Raji (cell line): ENCODE results near the gene AHCYL2.

Experiments used
- POLR2A ChIP-seq: IDR thresholded peaks from 2 replicates; pipeline ENCODE4 v1.6.1; 2011; ENCODE audit warnings: low read depth, low read length, control low read depth; ENCODE audit not compliant: insufficient read depth

The AHCYL2 gene

GRCh38 chr7:129376778-129377700 lies 152.2 kb downstream of the AHCYL2 start:
- TF ChIP-seq POLR2A: no peak

DNA sequence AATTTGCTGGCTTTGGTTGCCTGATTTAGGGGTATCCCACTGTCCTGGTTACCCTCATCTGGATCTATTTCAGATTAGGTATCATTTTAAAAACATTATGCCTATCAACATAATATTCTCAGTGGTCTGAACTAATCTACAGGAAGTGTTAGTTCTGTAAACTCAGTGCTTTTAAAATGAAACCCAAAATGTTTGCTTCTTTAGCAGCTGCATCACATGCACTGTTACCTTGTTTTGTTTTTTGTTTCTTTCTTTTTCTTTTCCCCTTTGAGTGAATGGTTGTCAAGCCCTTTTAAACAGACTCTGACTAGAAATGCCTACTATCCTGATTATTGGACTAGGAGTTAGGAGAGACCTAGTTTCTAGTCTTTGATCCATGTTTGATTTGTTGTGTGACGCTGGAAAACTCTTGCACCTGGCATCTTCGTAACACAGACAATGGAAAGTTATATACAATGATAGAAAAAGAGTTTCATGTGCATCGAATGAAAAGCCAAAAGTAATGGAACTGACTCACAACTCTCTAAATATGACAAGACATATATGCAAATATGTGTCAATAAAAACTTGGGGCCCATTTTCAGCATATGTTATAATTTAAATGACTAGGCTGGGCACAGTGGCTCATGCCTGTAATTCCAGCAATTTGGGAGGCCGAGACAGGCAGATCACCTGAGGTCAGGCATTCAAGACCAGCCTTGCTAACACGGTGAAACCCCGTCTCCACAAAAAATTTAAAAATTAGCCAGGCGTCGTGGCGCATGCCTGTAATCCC lies 157.1 kb downstream of the AHCYL2 start:
- no peak for TF ChIP-seq POLR2A

- no peak for TF ChIP-seq POLR2A
Observed at GRCh38 chr7:129383542-129384132, 158.8 kb downstream of the AHCYL2 start.

DNA sequence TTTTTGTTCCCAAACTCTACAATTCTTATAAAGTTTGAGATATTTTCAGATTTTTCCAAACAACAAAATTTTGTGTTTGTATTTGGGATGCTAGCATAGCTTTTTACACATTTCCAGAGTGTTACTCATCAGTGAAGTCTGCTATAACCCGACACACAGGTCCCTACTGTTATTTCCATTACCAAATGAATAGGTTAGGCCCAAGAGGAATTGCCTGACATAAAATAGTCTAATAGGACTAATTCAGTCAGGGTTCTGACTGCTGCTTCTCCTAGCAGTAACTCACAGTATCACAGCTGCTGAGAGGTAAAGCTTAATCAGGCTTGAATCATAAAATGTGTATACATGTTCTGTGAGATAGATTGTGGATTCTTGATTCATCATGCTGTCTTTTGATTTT lies 160.3 kb downstream of the AHCYL2 start:
- no peak for TF ChIP-seq POLR2A

DNA sequence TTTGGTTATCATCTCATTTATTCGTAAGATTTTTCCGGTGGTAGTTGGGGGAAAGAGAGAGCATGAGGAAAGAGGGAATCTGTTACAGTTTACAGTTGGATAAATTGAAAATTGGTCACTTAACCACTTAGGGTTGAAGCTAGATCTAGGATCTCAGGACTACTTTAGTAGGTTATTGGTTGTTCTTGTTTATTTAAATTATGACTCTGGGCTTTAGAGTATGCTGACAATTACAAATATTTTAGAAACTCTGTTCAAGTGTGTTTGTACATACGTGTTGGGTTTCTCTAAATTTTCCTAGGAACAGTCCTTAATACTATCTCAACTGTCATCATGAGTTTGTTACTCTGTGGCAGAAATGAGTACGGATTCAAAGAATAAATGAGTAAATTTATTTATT lies 160.8 kb downstream of the AHCYL2 start:
- no peak for TF ChIP-seq POLR2A

DNA sequence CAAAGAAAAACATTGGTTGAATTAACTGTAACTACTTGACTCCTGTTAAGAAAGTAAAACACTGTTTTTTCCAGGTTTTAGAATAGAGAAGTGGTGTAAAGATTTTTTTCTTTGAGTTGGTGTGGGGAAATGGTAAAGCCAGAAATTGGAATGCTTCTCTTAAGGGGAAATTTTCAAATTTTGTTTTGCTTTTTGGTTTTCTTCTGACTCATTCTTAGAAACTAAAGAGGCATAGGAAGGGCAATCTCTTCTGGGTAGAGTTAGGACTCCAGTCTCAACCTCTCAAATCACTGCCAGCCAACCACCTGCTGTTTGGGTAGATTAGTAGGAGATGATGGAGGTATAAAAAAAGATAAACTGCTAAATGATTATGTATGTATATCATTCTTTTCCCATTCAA lies 161.7 kb downstream of the AHCYL2 start:
- no peak for TF ChIP-seq POLR2A

- TF ChIP-seq POLR2A: no peak
Observed at GRCh38 chr7:129387537-129387936, 162.7 kb downstream of the AHCYL2 start.

DNA sequence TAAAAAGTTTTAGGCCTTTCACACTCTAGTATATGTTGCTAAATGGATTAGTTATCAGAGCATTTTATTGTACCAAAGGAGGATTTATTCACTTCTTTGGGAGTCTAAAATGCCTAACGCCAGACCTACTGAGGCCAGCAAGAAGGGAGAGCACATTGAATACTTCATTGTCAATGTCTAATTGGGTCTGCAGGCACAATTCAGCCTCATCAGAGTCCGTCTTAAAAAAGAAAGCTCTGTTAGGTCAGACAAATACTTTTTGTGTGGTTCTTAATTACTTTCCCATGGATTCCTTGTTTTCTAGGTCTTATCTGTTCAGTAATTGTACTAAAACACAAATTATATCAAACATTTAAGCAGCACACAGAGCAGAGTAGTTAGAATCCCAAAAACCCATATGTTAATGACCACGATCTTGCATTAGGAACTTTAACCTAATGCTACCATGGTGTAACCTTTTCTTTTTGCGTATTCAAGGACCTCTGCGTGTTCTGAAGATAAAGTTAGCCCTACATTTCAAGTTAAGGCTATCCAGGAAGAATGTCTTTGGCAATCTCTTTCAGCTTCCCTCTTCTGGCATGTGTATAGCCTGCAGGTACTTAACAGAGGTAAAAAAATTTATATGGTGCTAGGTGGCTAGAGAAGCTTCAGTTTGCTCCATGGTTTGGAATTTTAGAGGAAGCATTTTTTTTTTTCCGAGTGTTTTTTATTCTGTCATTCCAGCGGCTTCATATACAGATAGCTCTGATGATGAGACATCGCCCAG lies 163.7 kb downstream of the AHCYL2 start:
- TF ChIP-seq POLR2A: no peak

GRCh38 chr7:129389829-129390228 lies 165.0 kb downstream of the AHCYL2 start:
- no peak for TF ChIP-seq POLR2A

DNA sequence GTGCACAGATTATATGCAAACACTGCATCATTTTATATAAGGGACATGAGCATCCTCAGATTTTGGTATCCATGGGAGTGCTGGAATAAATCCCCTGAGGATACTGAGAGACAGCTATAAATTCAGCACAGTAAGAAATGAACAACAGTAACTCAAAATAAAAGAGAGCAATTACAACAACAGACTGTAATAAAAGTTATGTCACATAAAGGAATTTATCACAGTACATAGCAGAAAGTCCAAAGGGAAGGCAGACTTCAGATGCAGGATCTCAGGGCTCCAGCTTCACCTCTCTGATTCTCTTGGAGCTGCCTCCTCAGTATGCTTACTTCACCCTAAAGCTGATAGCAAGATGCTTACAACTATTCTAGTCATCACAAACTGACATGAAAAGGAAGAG lies 165.5 kb downstream of the AHCYL2 start:
- TF ChIP-seq POLR2A: no peak

DNA sequence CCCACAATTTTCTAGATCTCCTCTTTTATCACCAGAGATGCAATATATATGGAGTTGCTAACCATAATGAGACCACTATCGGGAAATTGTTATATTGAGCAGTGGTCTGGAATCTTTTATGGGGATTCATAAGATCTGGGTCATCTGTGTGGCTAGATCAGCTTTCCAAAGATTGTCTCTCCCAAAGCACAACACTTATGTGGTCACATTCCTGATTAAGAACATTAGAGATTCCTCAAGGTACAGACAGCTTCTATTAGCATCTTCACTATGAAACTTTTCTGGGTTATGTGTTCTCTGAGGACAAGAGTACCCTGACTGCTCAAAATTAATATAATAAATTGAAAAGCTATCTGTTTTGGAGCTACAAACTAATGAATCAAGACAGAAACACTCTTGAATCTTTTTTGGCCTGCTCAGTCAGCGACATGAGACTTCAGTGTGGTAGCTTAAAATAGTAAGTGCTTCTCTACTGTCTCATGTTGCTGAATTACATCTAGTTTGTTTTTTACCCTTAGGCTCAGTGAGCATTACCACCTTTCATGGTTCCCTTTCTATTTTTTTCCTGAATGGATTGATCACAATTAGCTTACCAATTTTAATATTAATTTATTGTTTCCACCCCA lies 166.8 kb downstream of the AHCYL2 start:
- no peak for TF ChIP-seq POLR2A

DNA sequence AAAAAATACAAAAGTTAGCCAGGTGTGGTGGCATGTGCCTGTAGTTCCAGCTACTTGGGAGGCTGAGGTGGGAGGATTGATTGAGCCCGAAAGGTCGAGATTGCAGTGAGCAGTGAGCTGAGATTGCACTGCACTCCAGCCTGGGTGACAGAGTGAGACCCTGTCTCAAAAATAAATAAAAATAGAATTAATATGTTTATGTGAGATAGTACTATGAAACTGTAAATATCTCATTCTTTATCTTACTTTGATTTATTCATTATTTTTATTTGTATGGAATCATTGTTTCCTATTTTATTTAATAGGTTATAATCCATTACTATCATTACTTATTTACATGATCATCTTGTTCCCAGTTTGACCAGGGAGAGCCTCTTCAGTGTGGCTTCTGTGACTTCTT lies 168.4 kb downstream of the AHCYL2 start:
- no peak for TF ChIP-seq POLR2A

DNA sequence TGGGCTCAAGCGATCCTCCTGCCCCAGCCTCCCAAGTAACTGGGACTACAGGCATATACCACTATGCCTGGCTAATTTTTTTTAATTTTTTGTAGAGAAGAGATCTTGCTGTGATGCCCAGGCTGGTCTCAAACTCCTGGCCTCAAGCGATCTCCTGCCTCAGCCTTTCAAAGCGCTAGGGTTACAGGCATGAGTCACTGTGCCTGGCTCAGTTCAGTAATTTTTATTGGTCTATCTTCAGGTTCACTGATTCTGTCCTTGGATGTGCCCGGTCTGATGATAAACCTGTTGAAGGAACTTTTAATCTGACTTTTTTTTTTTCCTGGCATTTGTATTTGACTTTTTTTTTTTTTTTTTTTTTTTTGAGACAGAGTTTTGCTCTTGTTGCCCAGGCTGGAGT lies 169.3 kb downstream of the AHCYL2 start:
- TF ChIP-seq POLR2A: no peak
